H1 (cell line): ENCODE data around the gene MYL11. TPM values are rescaled to one million over a fixed set of nuclear protein-coding genes. Genes with fewer than 3 reads are reported as not detected.

Source experiments
- BRCA1 ChIP-seq: IDR thresholded peaks from 2 replicates; pipeline ENCODE4 v1.6.1; 2012; ENCODE audit warnings: low read depth, low read length, improper control_type of control experiment
- CHD2 ChIP-seq: IDR thresholded peaks from 2 replicates; pipeline ENCODE4 v1.6.1; 2012; ENCODE audit warnings: low read length, improper control_type of control experiment
- E2F6 ChIP-seq: IDR thresholded peaks from 2 replicates; pipeline ENCODE4 v1.6.1; 2012; ENCODE audit warnings: inconsistent platforms
- EGR1 ChIP-seq: IDR thresholded peaks from 2 replicates; pipeline ENCODE4 v1.6.1; 2011; ENCODE audit warnings: low read depth, low read length, borderline replicate concordance
- KDM1A ChIP-seq: fragments of 200-600, 300-600 bp; sonication (generic); IDR thresholded peaks from 2 replicates; pipeline ENCODE4 v1.7.1; 2016; ENCODE audit warnings: mild to moderate bottlenecking, low read length, borderline replicate concordance
- KDM4A ChIP-seq: IDR thresholded peaks from one replicate; pipeline ENCODE4 v1.7.1; 2012; ENCODE audit warnings: low read depth, mild to moderate bottlenecking, moderate library complexity, low read length, inconsistent platforms; ENCODE audit not compliant: severe bottlenecking
- PHF8 ChIP-seq: fragments of 200-600 bp; sonication (generic); conservative IDR thresholded peaks from 2 replicates; pipeline ENCODE4 v1.7.1; 2012; ENCODE audit warnings: low read depth, mild to moderate bottlenecking, inconsistent platforms, low read length, moderate library complexity
- POLR2AphosphoS5 ChIP-seq: IDR thresholded peaks from 2 replicates; pipeline ENCODE4 v1.6.1; 2011; ENCODE audit warnings: low read depth, low read length
- RBBP5 ChIP-seq: IDR thresholded peaks from 2 replicates; pipeline ENCODE4 v1.7.1; 2012; ENCODE audit warnings: low read depth, mild to moderate bottlenecking, inconsistent platforms, low read length, moderate library complexity, borderline replicate concordance
- SIN3A ChIP-seq, 2 experiments: IDR thresholded peaks in 1 of 2; conservative IDR thresholded peaks in 1 of 2; 2 replicates each; pipeline ENCODE4 v1.6.1; 2011 to 2012; ENCODE audit warnings: low read length in 2 of 2, improper control_type of control experiment in 1 of 2, low read depth in 1 of 2, mild to moderate bottlenecking in 1 of 2
- SIRT6 ChIP-seq: IDR thresholded peaks from one replicate; pipeline ENCODE4 v1.7.1; 2012; ENCODE audit warnings: low read length, inconsistent platforms
- polyA plus RNA-seq, 7 experiments: library from polyadenylated mRNA; depleted of rRNA in 3 of 7; stranded (reverse) in 5 of 7; unstranded in 2 of 7; fragments of >200 nt in 5 of 7; fragments of 200-250 nt in 2 of 7; gene quantifications; 1 replicate in 5 of 7; 2 replicates in 1 of 7; 4 replicates in 1 of 7; pipeline versions ENCODE4 v1.2.1 to v1.2.3, GENCODE V29; 2011 to 2013; ENCODE audit warnings: missing spikeins in 2 of 7, mixed read lengths in 2 of 7
- total RNA-seq: library from RNA; stranded (reverse); fragmentation: NEBNext Ultra II Directional; extraction: Animal tissue kit (Norgen Biotek cat#: 25700); gene quantifications from 2 replicates; pipeline ENCODE4 v1.2.1, GENCODE V29; 2021

Gene MYL11
- total and polyA plus RNA-seq, 2 of the 8 experiments (the other 6 are each of a cell fraction or from before 2014, with no cell fraction given) = 1.2 to 1.4 TPM

GRCh38 chr16:30378236-30379157 lies 3.9 kb downstream of the MYL11 start (continued):
- TF ChIP-seq KDM1A (no peak), CHD2 (peak; percentile 22; the same call in 1 of the 2 replicates), KDM4A (peak; percentile 58), PHF8 (peak; percentile 18; the same call in 1 of the 2 replicates), EGR1 (no peak), POLR2AphosphoS5 (peak; percentile 81), SIN3A (conservative IDR thresholded peaks at IDR 0.05 in 1 of 2, IDR thresholded peaks at IDR 0.05 in 1 of 2; ENCODE audit: low read depth in 1 of 2, low read length in 2 of 2) (peak; percentile 41 to 59; a peak in 2 of 4 replicates), SIRT6 (no peak), RBBP5 (no peak), E2F6 (peak; percentile 26; the same call in 1 of the 2 replicates), BRCA1 (no peak)
